NK-92 (cell line): ENCODE results near the gene RPSA.
"Not testable (repeated sequence)": the region's sequence is repeated elsewhere in the genome, so short reads cannot be mapped to it uniquely, and the experiment has no call there.

ENCODE experiments used
- DNase-seq: peaks from one replicate; lab custom pipeline; 2025; ENCODE audit not compliant: unreplicated experiment; lab: John Stamatoyannopoulos, UW

RPSA gene

GRCh38 chr3:39453872-39454271, 47.4 kb downstream of the RPSA start:
- not testable (repeated sequence) for DNase-seq

- DNase-seq = no peak
Measured at GRCh38 chr3:39454591-39455217, 48.2 kb downstream of the RPSA start.

- no peak for DNase-seq
Measured at GRCh38 chr3:39456159-39456558, 49.6 kb downstream of the RPSA start.

GRCh38 chr3:39457361-39457760, 50.8 kb downstream of the RPSA start:
- DNase-seq = no peak

- not testable (repeated sequence) for DNase-seq
Measured at GRCh38 chr3:39458579-39458978, 52.1 kb downstream of the RPSA start.

- DNase-seq = no peak
Measured at GRCh38 chr3:39460677-39461076, 54.2 kb downstream of the RPSA start.
